Pancreas (tissue), 10 donors: ENCODE data around the gene TRPM3. TPM values are rescaled to one million over a fixed set of nuclear protein-coding genes. Genes with fewer than 3 reads are reported as not detected.

ENCODE experiments used
- ATAC-seq, 4 donors: fragments of 200-7000 bp; cut with Tn5 transposase; one replicate each; pipeline versions ENCODE4 v1.8.0 to v1.9.1; 2020; ENCODE audit warnings: mild to moderate bottlenecking in 4 of 4, moderate library complexity in 4 of 4
- DNase-seq, 6 donors: peaks; one replicate each; pipeline ENCODE4 v3.0.0-alpha.2; 2020
- FAIRE-seq: peaks from 2 replicates; lab custom pipeline; 2012; peaks lifted over from hg19 to GRCh38; lab: Jason Lieb, UNC
- H3K27ac ChIP-seq, 4 donors: fragments of 200-600 bp; sonication (generic); 1 replicate in 3 of 4; 2 replicates in 1 of 4; pipeline versions ENCODE4 v1.5.0 to v1.8.0; 2020
- H3K27me3 ChIP-seq, 4 donors: fragments of 200-600 bp; one replicate each; pipeline ENCODE4 v1.8.0; 2021
- H3K36me3 ChIP-seq, 3 donors: fragments of 200-600 bp; sonication (generic) in 1 of 3; one replicate each; pipeline versions ENCODE4 v1.5.0 to v1.8.0; 2020 to 2021
- H3K4me1 ChIP-seq, 3 donors: fragments of 200-600 bp; one replicate each; pipeline ENCODE4 v1.8.0; 2021
- H3K4me3 ChIP-seq, 4 donors: fragments of 200-600 bp; sonication (generic) in 2 of 4; one replicate each; pipeline versions ENCODE4 v1.5.0 to v1.8.0; 2020 to 2021
- H3K9me3 ChIP-seq, 4 donors: fragments of 200-600 bp; one replicate each; pipeline ENCODE4 v1.8.0; 2021
- CTCF ChIP-seq, 4 donors: fragments of 200-600 bp; sonication (generic) in 3 of 4; IDR thresholded peaks; one replicate each; pipeline versions ENCODE4 v1.5.0 to v1.8.0; 2021; ENCODE audit warnings: antibody characterized with exemption in 4 of 4
- WGBS, 2 donors: extraction: QIAGEN DNeasy Blood & Tissue Kit; methylation state at CpG; one replicate each; pipeline ENCODE4 v1.1.7; 2013; 5-methylcytosine and 5-hydroxymethylcytosine counted together
- intact Hi-C, 3 donors: fragments of 100-400 bp; cut with DNase I; formaldehyde crosslinking; loops; one replicate each; pipeline versions ENCODE4 v1.11.1 to v1.14.2; 2022
- polyA plus RNA-seq, 2 donors: library from polyadenylated mRNA; stranded (reverse); fragments of 200-250 nt; gene quantifications; one replicate each; pipeline ENCODE4 v1.2.3, GENCODE V29; 2013
- total RNA-seq, 6 donors: library from RNA; stranded (reverse); fragmentation: NEBNext Ultra II Directional in 4 of 6; extraction: Animal tissue kit (Norgen Biotek cat#: 25700) in 4 of 6; gene quantifications; one replicate each; pipeline versions ENCODE4 v1.2.1 to v1.2.4, GENCODE V29; 2021 to 2023
- donor health status: healthy with polysubstance abuse.
- donor health status: DM: no; HTN: no; CAD: no; lungs with moderate emphysema.
- donor health status: DM: no; HTN: no; CAD: no.
- donor health status: control.
- donor health status: control.
- donor health status: Bipolar disorder and iron deficiency.
- donor health status: DM: yes; HTN: yes; CAD: no.
- donor health status: DM: no; HTN: no; CAD: no.
- donor health status: DM: no; HTN: no; CAD: no.
- donor health status: DM: yes; HTN: yes; CAD: no.

TRPM3 gene
- total and polyA plus RNA-seq, 8 donors = 0.22 to 1.9 (median 0.76) TPM

GRCh38 chr9:70901746-70902145 is 219.7 kb downstream of the TRPM3 start:
- DNase-seq (no peak), ATAC-seq (no peak), FAIRE-seq (no peak)
- Histone ChIP-seq H3K27me3 (no peaks in the 10 kb centered on the region), H3K36me3 (no peaks in the 10 kb centered on the region), H3K4me1 (no peaks in the 10 kb centered on the region), H3K4me3 (no peak overlapping the region), H3K27ac (no peak overlapping the region), H3K9me3 (no peaks in the 10 kb centered on the region)
- intact Hi-C loops = no loop called here
- 38 to 41% methylated on average over 1 of the region's 1 CpG for WGBS, 2 donors
- no peak for TF ChIP-seq CTCF (IDR thresholded peaks at IDR 0.05)

GRCh38 chr9:70901013-70901412 is 220.4 kb downstream of the TRPM3 start:
- TF ChIP-seq CTCF (IDR thresholded peaks at IDR 0.05) = no peak
- intact Hi-C loops = no loop called here
- Histone ChIP-seq H3K27ac (no peak overlapping the region), H3K27me3 (no peaks in the 10 kb centered on the region), H3K4me3 (no peak overlapping the region), H3K36me3 (no peaks in the 10 kb centered on the region), H3K9me3 (no peaks in the 10 kb centered on the region), H3K4me1 (no peaks in the 10 kb centered on the region)
- ATAC-seq (peak in 1 of 4 donors; percentile 24), DNase-seq (no peak), FAIRE-seq (no peak)

GRCh38 chr9:70893580-70894122 is 227.8 kb downstream of the TRPM3 start:
- no peak overlapping the region for H3K4me3 ChIP-seq
- no peaks in the 10 kb centered on the region for H3K4me1 ChIP-seq
- H3K36me3 ChIP-seq = no peaks in the 10 kb centered on the region
- WGBS, 2 donors = 61 to 63% methylated on average over 4 of the region's 4 CpGs
- ATAC-seq = no peak
- H3K9me3 ChIP-seq = no peaks in the 10 kb centered on the region
- H3K27ac ChIP-seq = no peak overlapping the region
- H3K27me3 ChIP-seq = no peaks in the 10 kb centered on the region
- no peak for FAIRE-seq
- no peak for TF ChIP-seq CTCF (IDR thresholded peaks at IDR 0.05)
- no peak for DNase-seq
- intact Hi-C loops = no loop called here

- WGBS, 2 donors = 67 to 84% methylated on average over 1 of the region's 1 CpG
- ATAC-seq = no peak
- no peaks in the 10 kb centered on the region for H3K36me3 ChIP-seq
Measured at GRCh38 chr9:70888471-70888870, 232.9 kb downstream of the TRPM3 start.

More at GRCh38 chr9:70888471-70888870, 232.9 kb downstream of the TRPM3 start:
- Histone ChIP-seq H3K27me3 (no peaks in the 10 kb centered on the region), H3K9me3 (no peaks in the 10 kb centered on the region), H3K27ac (no peak overlapping the region), H3K4me3 (no peak overlapping the region), H3K4me1 (no peaks in the 10 kb centered on the region)
- FAIRE-seq = no peak
- no peak for DNase-seq
- TF ChIP-seq CTCF (IDR thresholded peaks at IDR 0.05) = no peak
- intact Hi-C loops = no loop called here
